ELR (cell line): ENCODE results near the gene ATG7.
"Not testable (repeated sequence)": the region's sequence is repeated elsewhere in the genome, so short reads cannot be mapped to it uniquely, and the experiment has no call there.

Experiments
- DNase-seq: peaks from one replicate; pipeline ENCODE4 v3.0.0-alpha.2; 2015; ENCODE audit warnings: low read depth

Gene ATG7

DNA sequence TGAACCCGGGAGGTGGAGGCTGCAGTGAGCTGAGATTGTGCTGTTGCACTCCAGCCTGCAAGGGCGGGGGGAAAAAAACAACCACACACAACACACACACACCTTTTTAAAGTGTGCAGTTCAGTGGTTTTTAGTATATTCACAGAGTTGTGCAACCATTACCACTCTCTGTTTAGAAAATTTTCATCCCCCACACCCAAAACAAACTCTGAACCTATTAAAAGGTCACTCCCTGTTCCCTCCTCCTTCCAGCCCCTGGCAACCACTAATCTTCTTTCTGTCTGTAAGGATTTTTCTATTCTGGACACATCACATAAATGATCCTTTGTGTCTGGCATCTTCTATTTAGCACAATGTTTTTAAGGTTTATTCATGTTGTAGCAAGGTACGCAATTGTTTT lies 159.1 kb downstream of the ATG7 start:
- no peak for DNase-seq

GRCh38 chr3:11434017-11434526 lies 161.9 kb downstream of the ATG7 start:
- DNase-seq, result peak; percentile 25

DNA sequence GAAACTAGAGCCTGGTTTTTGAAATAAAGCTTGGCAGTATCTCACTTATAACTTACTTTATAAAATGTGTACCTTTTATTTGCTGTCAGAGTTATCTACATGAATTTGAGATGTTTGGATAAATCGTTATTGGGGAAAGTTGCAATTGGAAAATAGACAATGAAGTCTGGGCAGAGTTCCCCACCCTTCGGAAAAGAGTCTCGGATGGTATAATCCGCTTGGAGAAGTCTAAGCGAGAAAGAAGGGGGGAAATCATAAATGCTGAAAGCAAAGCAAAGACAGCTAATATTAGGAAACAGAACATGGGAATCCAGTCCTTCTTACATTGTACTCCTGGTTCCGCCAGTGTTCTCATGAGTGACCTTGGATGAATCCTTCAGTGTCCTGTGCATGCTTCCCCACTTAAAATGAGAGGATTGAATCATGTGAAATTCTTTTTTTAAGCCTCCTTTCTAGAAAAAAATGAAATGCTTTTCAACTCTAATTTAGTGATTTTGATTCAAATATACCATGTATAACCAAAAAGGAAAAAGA lies 162.4 kb downstream of the ATG7 start:
- no peak for DNase-seq

GRCh38 chr3:11435440-11436165 lies 163.4 kb downstream of the ATG7 start:
- no peak for DNase-seq

- DNase-seq, result no peak
Observed at GRCh38 chr3:11436775-11437174, 164.6 kb downstream of the ATG7 start.

DNA sequence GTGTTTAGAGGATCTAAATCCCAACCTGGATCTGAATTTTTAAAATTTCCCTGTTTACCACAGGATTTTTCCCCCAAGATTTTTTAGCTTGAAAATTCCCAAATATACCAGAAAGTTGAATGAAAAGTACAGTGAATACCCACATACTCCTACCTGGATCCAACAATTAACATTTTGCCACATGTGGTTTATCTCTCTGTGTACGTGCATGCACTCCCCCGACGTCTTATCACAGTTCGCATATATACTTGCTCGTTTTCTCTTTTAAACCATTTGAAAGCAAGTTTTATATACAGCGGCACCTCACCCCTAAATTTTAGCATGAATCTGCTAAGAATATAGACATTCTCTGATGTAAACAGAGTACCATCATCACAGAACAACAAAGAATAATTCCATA lies 165.3 kb downstream of the ATG7 start:
- no peak for DNase-seq

DNA sequence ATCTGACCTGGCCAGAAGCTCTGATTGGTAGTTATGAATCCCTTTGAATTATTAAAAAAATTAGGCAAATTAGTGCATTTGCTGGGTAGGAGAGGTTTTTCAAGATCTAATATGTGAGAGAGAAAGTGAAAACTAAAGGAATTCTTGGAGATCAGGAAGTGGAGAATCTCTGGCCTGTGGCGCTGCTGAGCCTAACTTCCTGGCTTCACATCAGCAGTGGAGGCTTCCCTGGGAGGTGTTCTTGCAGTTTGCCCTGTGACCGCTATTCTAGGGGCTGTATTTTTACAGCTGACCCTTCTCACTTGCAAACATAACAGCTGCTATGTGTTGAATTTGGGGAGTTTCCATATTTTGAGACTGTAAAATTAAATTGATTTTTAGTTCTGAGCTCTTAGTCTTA lies 166.4 kb downstream of the ATG7 start:
- no peak for DNase-seq

DNA sequence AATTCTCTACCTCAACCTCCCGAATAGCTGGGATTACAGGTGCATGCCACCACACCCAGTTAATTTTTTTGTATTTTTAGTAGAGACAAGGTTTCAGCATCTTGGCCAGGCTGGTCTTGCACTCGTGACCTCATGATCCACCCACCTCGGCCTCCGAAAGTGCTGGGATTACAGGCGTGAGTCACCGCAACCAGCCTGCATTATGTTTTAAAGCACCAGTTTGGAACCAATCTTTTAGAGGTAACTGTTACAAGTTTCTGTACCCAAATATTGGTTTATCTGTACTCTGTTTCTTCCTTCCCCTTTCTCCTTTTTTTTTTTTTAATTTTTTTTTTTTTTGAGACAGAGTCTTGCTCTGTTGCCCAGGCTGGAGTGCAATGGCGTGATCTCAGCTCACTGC lies 169.1 kb downstream of the ATG7 start:
- peak; percentile 38 for DNase-seq

DNA sequence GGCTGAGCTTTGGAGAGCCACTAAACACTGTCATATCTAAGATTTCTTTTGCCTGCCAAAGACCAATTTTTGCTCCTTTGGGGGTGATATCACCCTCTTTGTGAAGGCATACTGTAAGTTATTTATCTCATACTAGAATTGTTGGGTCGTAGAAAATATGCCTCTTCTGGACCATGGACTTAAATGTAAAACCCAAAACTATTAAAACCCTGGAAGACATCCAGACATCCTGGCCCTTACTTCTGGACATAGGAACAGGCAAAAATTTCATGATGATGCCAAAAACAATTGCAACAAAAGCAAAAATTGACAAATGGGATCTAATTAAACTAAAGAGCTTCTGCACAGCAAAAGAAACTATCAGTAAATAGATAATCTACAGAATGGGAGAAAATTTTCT lies 172.2 kb downstream of the ATG7 start:
- no peak for DNase-seq

DNA sequence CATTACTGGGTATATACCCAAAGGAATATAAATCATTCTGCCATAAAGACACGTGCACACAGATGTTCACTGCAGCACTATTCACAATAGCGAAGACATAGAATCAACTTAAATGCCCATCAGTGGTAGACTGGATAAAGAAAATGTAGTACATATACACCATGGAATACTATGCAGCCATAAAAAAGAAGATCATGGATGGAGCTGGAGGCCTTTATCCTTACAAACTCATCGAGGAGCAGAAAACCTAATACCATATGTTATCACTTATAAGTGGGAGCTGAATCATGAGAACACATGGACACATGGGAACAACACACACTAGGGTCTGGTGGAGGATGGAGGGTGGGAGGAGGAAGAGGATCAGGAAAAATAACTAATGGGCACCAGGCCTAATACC lies 173.0 kb downstream of the ATG7 start:
- not testable (repeated sequence) for DNase-seq

- no peak for DNase-seq
Observed at GRCh38 chr3:11445883-11446282, 173.7 kb downstream of the ATG7 start.

DNA sequence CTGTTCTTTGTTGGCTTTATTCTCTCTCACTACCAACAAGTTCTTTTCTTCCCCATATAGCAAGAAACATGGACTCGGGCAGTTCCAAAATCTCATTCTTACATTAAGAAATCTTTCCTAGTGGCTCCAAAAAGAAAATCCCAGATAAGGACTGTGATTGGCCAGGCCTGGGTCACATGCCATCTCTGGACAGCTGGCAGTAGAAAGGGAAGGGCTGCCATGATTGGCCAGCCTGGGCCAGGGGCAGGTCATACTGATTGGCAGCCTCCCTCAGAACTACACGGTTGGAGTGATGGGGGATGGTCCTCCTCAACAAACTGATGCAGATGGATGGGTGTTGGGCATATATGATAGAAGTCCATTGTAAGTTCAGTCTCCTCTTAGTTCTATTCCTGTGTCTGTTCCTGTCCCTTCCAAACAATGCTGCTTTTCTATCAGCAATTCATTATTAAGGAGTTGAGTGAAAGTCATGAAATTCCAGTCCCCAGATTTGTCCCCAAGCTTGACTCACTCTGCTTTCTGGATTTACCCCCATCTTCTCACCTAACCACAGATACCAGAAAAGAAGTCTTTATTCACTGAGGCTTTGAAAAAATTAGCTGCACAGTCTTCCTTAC lies 175.5 kb downstream of the ATG7 start:
- no peak for DNase-seq

- no peak for DNase-seq
Observed at GRCh38 chr3:11450015-11450414, 177.8 kb downstream of the ATG7 start.

GRCh38 chr3:11452312-11452711 lies 180.1 kb downstream of the ATG7 start:
- DNase-seq, result no peak

DNA sequence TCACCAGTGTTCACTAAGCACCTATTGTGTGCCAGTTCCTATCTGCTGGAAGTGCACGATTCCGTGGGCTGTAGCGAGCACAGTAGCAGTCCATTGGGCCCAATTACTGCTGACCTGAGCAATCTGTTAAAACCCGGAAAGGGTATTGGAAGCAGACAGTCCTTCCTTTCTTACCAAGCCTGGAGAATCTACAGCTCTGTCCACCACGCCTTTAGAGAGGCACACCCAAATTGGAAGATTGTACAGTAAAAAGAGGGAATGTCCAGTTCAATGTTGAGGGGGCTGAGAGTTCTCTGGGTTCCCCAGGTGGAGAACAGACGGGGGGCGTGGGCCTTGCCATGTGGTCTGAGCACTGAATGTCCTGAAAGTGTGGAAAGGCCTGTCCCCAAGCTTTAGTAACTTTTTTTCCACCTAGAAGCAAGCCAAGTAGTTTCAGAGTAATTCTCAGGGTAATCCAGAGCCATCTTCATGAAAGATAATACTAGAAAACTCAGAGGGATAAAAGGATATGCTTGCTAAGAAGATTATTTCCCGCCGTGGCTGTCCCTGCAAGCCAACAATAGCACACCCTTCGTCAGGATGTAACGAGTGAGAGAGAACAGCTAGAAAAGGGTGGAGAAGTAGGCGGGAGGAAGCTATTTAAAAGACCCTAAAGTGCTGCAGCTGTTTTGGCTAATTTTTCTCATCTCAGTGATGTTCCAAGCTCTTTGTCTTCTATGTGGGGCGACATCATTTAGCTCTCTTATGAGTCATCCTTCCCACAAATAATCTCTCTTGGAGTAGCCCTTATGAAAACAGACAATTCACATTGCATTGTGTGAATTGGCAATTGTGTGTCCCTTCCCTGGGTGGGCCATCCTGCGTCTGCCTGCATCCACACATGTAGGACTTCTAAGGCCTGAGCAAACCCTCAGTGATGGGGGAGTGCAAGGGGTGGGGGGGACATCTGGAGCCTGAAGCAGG lies 181.0 kb downstream of the ATG7 start:
- DNase-seq, result peak; percentile 75

DNA sequence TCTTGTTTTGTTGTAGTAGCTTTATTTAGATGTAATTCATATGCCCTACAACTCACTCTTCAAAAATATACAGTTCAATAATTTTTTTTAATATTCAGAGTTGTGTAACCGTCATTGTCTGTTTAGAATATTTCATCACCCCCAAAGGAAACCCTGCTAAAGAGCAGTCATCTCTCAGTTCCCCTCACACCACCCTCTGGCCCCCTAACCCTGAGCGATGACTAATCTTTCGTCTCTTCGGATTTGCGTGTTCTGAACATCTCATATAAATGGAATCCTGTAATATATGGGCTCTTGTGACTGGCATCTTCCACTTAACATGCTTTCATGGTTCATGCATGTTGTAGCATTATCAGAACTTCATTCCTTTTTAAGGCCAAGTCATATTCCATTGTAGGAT lies 183.8 kb downstream of the ATG7 start:
- peak; percentile 97 for DNase-seq

- DNase-seq, result no peak
Observed at GRCh38 chr3:11457135-11457534, 184.9 kb downstream of the ATG7 start.

- DNase-seq, result peak; percentile 81
Observed at GRCh38 chr3:11459186-11459824, 187.1 kb downstream of the ATG7 start.

GRCh38 chr3:11461226-11461625 lies 189.0 kb downstream of the ATG7 start:
- DNase-seq, result no peak

DNA sequence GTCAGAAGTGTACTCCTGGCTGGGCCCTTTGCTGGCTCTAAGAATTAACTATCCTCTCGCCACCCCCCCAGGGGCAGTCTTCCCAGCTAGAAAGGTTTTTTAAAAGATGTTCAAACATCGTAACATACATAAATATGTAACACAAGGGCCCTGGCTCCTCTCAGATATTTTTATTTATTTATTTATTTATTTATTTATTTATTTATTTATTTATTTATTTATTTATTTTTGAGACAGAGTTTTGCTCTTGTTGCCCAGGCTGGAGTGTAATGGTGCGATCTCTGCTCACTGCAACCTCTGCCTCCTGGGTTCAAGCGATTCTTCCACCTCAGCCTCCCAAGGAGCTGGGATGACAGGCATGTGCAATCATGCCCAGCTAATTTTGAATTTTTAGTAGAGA lies 190.5 kb downstream of the ATG7 start:
- DNase-seq, result not testable (repeated sequence)

- no peak for DNase-seq
Observed at GRCh38 chr3:11463591-11463990, 191.4 kb downstream of the ATG7 start.

DNA sequence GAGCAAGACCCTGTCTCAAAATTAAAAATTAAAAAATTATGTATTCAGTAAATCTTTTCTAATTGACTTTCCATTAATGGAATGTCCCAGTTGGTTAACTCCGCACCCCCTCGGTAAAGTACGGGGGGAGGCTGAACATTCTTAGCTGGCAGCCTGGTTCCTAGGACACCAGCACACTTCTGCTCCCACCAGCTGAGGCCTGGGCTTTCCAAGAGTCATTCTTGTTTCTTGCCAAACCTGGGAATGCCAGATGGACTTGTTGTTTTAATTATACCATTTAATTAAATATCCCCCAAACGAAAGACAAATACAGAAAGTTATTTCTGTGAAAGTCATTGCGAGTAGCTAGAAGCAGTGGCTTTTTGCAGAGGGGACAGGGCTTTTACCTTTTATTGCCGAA lies 192.2 kb downstream of the ATG7 start:
- no peak for DNase-seq
